GM12878 (cell line): ENCODE results near the gene COPS7A. TPM values are rescaled to one million over a fixed set of nuclear protein-coding genes. Genes with fewer than 3 reads are reported as not detected.
A peak's percentile ranks its signal among the peaks of the same experiment; 100 is the strongest.

Experiments
- ATF7 ChIP-seq: fragments of 450-650 bp; IDR thresholded peaks from 2 replicates; pipeline ENCODE4 v1.6.1; 2016; ENCODE audit warnings: low read depth, mild to moderate bottlenecking
- CBX3 ChIP-seq: fragments of 200-600 bp; sonication (generic); IDR thresholded peaks from 2 replicates; pipeline ENCODE4 v1.6.1; 2016; ENCODE audit warnings: low read depth, borderline replicate concordance
- EGR1 ChIP-seq, 2 experiments: IDR thresholded peaks; 1 replicate in 1 of 2; 2 replicates in 1 of 2; pipeline ENCODE4 v1.6.1; 2011 to 2012; ENCODE audit warnings: low read depth in 2 of 2, low read length in 2 of 2, borderline replicate concordance in 1 of 2, mild to moderate bottlenecking in 1 of 2, moderate library complexity in 1 of 2
- ESRRA ChIP-seq: IDR thresholded peaks from 2 replicates; pipeline ENCODE4 v1.6.1; 2012; ENCODE audit warnings: mild to moderate bottlenecking, low read length, improper control_type of control experiment
- IKZF2 ChIP-seq, 2 experiments: fragments of 450-650 bp; IDR thresholded peaks; 2 replicates each; pipeline ENCODE4 v1.6.1; 2017; ENCODE audit warnings: mild to moderate bottlenecking in 2 of 2, moderate library complexity in 2 of 2
- NR2C2 ChIP-seq: IDR thresholded peaks from 2 replicates; pipeline ENCODE4 v1.6.1; 2011; ENCODE audit warnings: borderline replicate concordance, low read depth; ENCODE audit not compliant: control insufficient read depth, insufficient read length
- RAD21 ChIP-seq: IDR thresholded peaks from 2 replicates; pipeline ENCODE4 v1.6.1; 2011; ENCODE audit warnings: mild to moderate bottlenecking, low read depth, low read length, moderate library complexity; ENCODE audit not compliant: insufficient read depth
- RCOR1 ChIP-seq: conservative IDR thresholded peaks from 2 replicates; pipeline ENCODE4 v1.6.1; 2012; ENCODE audit warnings: low read depth, low read length, improper control_type of control experiment
- SUPT20H ChIP-seq: IDR thresholded peaks from 2 replicates; pipeline ENCODE4 v1.6.1; 2011; ENCODE audit warnings: low read depth, mild to moderate bottlenecking, low read length, moderate library complexity, borderline replicate concordance; ENCODE audit not compliant: control insufficient read depth
- TARDBP ChIP-seq: IDR thresholded peaks from 2 replicates; pipeline ENCODE4 v1.6.1; 2016; ENCODE audit warnings: borderline replicate concordance
- TCF7 ChIP-seq: IDR thresholded peaks from 2 replicates; pipeline ENCODE4 v1.6.1; 2014; ENCODE audit warnings: antibody characterized with exemption, borderline replicate concordance
- ZNF217 ChIP-seq: fragments of 450-650 bp; IDR thresholded peaks from 2 replicates; pipeline ENCODE4 v1.6.1; 2017; ENCODE audit warnings: antibody characterized with exemption, mild to moderate bottlenecking
- ZNF384 ChIP-seq: IDR thresholded peaks from 2 replicates; pipeline ENCODE4 v1.6.1; 2012; ENCODE audit warnings: low read depth, mild to moderate bottlenecking, low read length, improper control_type of control experiment, borderline replicate concordance
- polyA plus RNA-seq, 11 experiments: library from polyadenylated mRNA; depleted of rRNA in 4 of 11; unstranded in 6 of 11; stranded (reverse) in 5 of 11; fragments of >200 nt; fragmentation: Nextera tagmentation in 4 of 11; fragmentation: Illumina TruSeq in 1 of 11; extraction: Ambion mirVana in 4 of 11; extraction: Trizol in 1 of 11; gene quantifications; 1 replicate in 1 of 11; 2 replicates in 10 of 11; pipeline versions ENCODE4 v1.2.1 to v1.2.3, GENCODE V29; 2011 to 2016; ENCODE audit warnings: inconsistent platforms in 2 of 11, missing spikeins in 2 of 11, low read depth in 1 of 11
- total RNA-seq, 4 experiments: library from RNA; depleted of rRNA in 3 of 4; stranded (reverse); fragments of >200 nt in 3 of 4; fragmentation: Illumina TruSeq in 1 of 4; extraction: Trizol in 1 of 4; gene quantifications; 2 replicates each; pipeline versions ENCODE4 v1.2.1 to v1.2.3, GENCODE V29; 2013 to 2021
- TF ChIP-seq, protein P1 (sequence below): fragments of 450-650 bp; IDR thresholded peaks from 2 replicates; pipeline ENCODE4 v1.6.1; 2017; ENCODE audit warnings: low read depth, mild to moderate bottlenecking, moderate library complexity
- TF ChIP-seq, protein P2 (sequence below): fragments of 450-650 bp; IDR thresholded peaks from 2 replicates; pipeline ENCODE4 v1.6.1; 2016; ENCODE audit warnings: mild to moderate bottlenecking, moderate library complexity, borderline replicate concordance

Gene COPS7A
- total and polyA plus RNA-seq, 10 of the 15 experiments (the other 5 are each of a cell fraction or from before 2014, with no cell fraction given): 25.7 to 74.0 (median 51.9) TPM

DNA sequence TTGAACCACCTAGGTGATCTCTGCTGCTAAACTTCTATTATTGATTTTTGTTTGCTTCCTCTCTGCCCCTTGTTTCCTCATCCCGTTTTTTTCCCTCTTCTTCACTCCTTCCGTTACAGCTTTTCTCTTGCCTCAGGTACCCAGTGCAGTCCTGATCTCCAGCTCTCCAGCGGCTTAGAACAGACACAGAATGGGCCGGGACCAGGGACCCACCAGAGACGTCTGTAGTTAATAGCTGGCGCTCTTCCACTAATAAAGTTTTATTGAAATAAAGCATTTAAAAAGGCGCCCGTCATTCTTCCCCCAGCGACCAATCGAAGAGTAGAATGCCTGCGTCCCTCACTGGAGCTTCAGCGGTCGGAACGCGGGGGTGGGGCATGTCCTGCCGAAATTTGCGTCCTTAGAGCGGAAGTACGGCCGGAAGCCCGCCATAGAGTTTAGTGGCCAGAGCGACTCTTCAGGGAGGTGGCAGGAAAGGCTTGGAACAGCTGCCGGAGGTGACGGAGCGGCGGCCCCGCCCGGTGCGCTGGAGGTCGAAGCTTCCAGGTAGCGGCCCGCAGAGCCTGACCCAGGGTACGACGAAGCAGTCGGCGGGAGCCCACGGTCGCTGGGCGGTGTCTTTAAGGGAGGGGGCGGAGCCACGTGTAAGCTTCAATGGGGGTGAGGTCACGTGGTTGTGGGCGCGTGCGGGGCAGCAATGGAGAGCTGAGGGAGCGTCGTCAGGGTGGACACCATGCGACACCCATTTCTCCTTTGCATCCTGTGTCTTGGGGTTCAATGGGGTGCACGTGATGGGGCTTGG, at the start of gene COPS7A (continued):
- TF ChIP-seq ZNF384 (peak; percentile 39; the same call in 1 of the 2 replicates), SUPT20H (no peak), TARDBP (peak; percentile 77; the same call in 1 of the 2 replicates), ATF7 (peak; percentile 86), RAD21 (no peak), CBX3 (no peak), RCOR1 (peak; percentile 76; the same call in 1 of the 2 replicates), IKZF2 (IDR thresholded peaks at IDR 0.05) (peak in 1 of 2 experiments; percentile 30), ZNF217 (no peak), ESRRA (peak; percentile 46; the same call in 1 of the 2 replicates), NR2C2 (no peak), EGR1 (IDR thresholded peaks at IDR 0.05; ENCODE audit: borderline replicate concordance in 1 of 2, low read depth in 2 of 2, low read length in 2 of 2) (peak; percentile 62 to 93), TCF7 (no peak)
- TF ChIP-seq, protein P1, sequence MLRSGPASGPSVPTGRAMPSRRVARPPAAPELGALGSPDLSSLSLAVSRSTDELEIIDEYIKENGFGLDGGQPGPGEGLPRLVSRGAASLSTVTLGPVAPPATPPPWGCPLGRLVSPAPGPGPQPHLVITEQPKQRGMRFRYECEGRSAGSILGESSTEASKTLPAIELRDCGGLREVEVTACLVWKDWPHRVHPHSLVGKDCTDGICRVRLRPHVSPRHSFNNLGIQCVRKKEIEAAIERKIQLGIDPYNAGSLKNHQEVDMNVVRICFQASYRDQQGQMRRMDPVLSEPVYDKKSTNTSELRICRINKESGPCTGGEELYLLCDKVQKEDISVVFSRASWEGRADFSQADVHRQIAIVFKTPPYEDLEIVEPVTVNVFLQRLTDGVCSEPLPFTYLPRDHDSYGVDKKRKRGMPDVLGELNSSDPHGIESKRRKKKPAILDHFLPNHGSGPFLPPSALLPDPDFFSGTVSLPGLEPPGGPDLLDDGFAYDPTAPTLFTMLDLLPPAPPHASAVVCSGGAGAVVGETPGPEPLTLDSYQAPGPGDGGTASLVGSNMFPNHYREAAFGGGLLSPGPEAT: peak; percentile 69
- TF ChIP-seq, protein P2, sequence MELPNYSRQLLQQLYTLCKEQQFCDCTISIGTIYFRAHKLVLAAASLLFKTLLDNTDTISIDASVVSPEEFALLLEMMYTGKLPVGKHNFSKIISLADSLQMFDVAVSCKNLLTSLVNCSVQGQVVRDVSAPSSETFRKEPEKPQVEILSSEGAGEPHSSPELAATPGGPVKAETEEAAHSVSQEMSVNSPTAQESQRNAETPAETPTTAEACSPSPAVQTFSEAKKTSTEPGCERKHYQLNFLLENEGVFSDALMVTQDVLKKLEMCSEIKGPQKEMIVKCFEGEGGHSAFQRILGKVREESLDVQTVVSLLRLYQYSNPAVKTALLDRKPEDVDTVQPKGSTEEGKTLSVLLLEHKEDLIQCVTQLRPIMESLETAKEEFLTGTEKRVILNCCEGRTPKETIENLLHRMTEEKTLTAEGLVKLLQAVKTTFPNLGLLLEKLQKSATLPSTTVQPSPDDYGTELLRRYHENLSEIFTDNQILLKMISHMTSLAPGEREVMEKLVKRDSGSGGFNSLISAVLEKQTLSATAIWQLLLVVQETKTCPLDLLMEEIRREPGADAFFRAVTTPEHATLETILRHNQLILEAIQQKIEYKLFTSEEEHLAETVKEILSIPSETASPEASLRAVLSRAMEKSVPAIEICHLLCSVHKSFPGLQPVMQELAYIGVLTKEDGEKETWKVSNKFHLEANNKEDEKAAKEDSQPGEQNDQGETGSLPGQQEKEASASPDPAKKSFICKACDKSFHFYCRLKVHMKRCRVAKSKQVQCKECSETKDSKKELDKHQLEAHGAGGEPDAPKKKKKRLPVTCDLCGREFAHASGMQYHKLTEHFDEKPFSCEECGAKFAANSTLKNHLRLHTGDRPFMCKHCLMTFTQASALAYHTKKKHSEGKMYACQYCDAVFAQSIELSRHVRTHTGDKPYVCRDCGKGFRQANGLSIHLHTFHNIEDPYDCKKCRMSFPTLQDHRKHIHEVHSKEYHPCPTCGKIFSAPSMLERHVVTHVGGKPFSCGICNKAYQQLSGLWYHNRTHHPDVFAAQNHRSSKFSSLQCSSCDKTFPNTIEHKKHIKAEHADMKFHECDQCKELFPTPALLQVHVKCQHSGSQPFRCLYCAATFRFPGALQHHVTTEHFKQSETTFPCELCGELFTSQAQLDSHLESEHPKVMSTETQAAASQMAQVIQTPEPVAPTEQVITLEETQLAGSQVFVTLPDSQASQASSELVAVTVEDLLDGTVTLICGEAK: peak; percentile 100
- TF ChIP-seq, all 136 proteins: peak for 79
